Endodermal cell (in vitro differentiated cells): Measurements from ENCODE around the gene ZSWIM2. TPM values are rescaled to one million over a fixed set of nuclear protein-coding genes. Genes with fewer than 3 reads are reported as not detected.

ENCODE experiments used
- DNase-seq: peaks from one replicate; pipeline ENCODE4 v3.0.0-alpha.2; 2017
- H3K27ac ChIP-seq: 2 replicates; pipeline ENCODE4 v1.5.1; 2013; ENCODE audit warnings: mild to moderate bottlenecking, low read depth, low read length, moderate library complexity
- H3K27me3 ChIP-seq: 2 replicates; pipeline ENCODE4 v1.6.1; 2013; ENCODE audit warnings: mild to moderate bottlenecking, low read length, moderate library complexity; ENCODE audit not compliant: insufficient read depth, control insufficient read depth, poor library complexity, severe bottlenecking
- H3K36me3 ChIP-seq: 2 replicates; pipeline ENCODE4 v1.7.0; 2013; ENCODE audit warnings: mild to moderate bottlenecking, low read length, moderate library complexity; ENCODE audit not compliant: control insufficient read depth, insufficient read depth
- H3K4me1 ChIP-seq: one replicate; pipeline ENCODE4 v1.7.0; 2013; ENCODE audit warnings: low read length; ENCODE audit not compliant: control insufficient read depth, insufficient read depth
- H3K4me3 ChIP-seq: 2 replicates; pipeline ENCODE4 v1.5.1; 2013; ENCODE audit warnings: mild to moderate bottlenecking, low read length, moderate library complexity
- H3K9ac ChIP-seq: 2 replicates; pipeline ENCODE4 v1.6.1; 2013; ENCODE audit warnings: mild to moderate bottlenecking, low read length, moderate library complexity; ENCODE audit not compliant: poor library complexity, severe bottlenecking; ENCODE audit errors: extremely low read depth
- H3K9me3 ChIP-seq: 2 replicates; pipeline ENCODE4 v1.6.1; 2013; ENCODE audit warnings: mild to moderate bottlenecking, low read length, moderate library complexity; ENCODE audit not compliant: control insufficient read depth
- H3K27ac Mint-ChIP-seq: 2 replicates; pipeline ENCODE4 v1.8.0; 2020; ENCODE audit warnings: mixed read lengths
- H3K27me3 Mint-ChIP-seq: 2 replicates; pipeline ENCODE4 v1.8.0; 2021; ENCODE audit warnings: mild to moderate bottlenecking, mixed read lengths; ENCODE audit not compliant: insufficient read depth
- H3K36me3 Mint-ChIP-seq: 2 replicates; pipeline ENCODE4 v1.8.0; 2020; ENCODE audit warnings: low read depth, mixed read lengths
- H3K4me1 Mint-ChIP-seq: 2 replicates; pipeline ENCODE4 v1.8.0; 2020; ENCODE audit warnings: mixed read lengths
- H3K4me3 Mint-ChIP-seq: 2 replicates; pipeline ENCODE4 v1.8.0; 2020; ENCODE audit warnings: mild to moderate bottlenecking, moderate library complexity, mixed read lengths
- H3K9me3 Mint-ChIP-seq: 2 replicates; pipeline ENCODE4 v1.8.0; 2020; ENCODE audit warnings: mild to moderate bottlenecking, mixed read lengths
- CTCF ChIP-seq: fragments of 200-600 bp; sonication (generic); conservative IDR thresholded peaks from 2 replicates; pipeline ENCODE4 v1.5.0; 2021; ENCODE audit warnings: antibody characterized with exemption, mild to moderate bottlenecking
- WGBS, 2 experiments: methylation state at CpG; one replicate each; pipeline versions ENCODE4 v1.1.5 to v1.1.7; 2013; ENCODE audit warnings: missing lambda C conversion rate in 2 of 2, mixed read lengths in 1 of 2; ENCODE audit not compliant: insufficient coverage in 1 of 2, insufficient read length in 1 of 2; 5-methylcytosine and 5-hydroxymethylcytosine counted together
- total RNA-seq, 2 donors: library from RNA; stranded (reverse); fragmentation: NEBNext Ultra II Directional in 1 of 2; extraction: Animal tissue kit (Norgen Biotek cat#: 25700) in 1 of 2; gene quantifications; 2 replicates in 1 of 2; 3 replicates in 1 of 2; pipeline ENCODE4 v1.2.1, GENCODE V29; 2021

ZSWIM2 gene
- total RNA-seq, 2 donors from 2014 or later = not detected

DNA sequence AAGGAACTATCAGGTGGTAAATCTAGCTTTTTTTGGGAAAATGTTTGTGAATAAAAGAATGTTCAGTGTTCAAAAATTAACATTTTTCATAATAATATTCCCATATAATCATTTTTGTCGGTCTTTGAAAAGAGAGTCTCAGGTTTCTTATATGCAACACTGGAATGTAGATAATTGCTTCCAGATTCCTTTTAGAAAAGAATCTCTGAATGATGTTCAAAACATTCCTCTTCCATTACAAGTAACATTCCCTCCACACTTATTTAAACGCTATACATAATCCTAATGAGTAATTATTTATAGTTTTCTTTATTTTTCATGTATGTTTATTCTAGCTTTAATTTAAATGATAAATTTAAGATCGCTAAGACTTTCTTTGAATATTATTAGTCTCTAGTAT lies 7.0 kb downstream of the ZSWIM2 start:
- H3K36me3 ChIP-seq = no peaks in the 10 kb centered on the region
- H3K4me1 ChIP-seq = no peaks in the 10 kb centered on the region
- H3K4me3 ChIP-seq = no peak overlapping the region
- WGBS, 2 experiments = 85 to 100% methylated on average over 1 of the region's 3 CpGs
- Mint-ChIP-seq H3K27me3 (no peaks in the 10 kb centered on the region), H3K27ac (no peak overlapping the region), H3K4me1 (peaks cover 5% of the 10 kb centered on the region), H3K9me3 (no peaks in the 10 kb centered on the region), H3K36me3 (no peaks in the 10 kb centered on the region), H3K4me3 (no peak overlapping the region)
- no peak overlapping the region for H3K9ac ChIP-seq
- H3K9me3 ChIP-seq = no peaks in the 10 kb centered on the region
- DNase-seq = no peak
- TF ChIP-seq CTCF = no peak
- H3K27ac ChIP-seq = no peak overlapping the region
- no peaks in the 10 kb centered on the region for H3K27me3 ChIP-seq

DNA sequence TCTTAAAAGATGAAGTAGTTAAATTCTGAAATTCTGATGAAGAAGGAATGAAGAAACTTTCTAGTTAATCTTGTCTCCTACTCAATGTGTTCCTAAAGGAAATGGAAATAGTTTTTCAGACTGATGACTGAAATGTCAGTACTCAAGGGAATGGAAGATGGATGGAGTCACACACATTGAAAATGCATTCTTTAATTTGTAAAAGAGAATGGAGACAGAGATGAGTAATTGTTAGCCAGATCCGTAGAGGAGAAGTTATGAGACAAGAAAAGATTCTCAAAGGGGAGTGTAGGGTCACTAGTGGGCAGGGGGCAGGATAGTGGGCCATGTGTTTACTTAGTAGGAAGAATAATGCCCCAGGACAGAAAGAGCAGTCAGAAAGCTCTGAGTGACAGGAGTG lies 13.3 kb downstream of the ZSWIM2 start:
- Mint-ChIP-seq H3K36me3 (no peaks in the 10 kb centered on the region), H3K9me3 (peaks cover 9% of the 10 kb centered on the region), H3K27ac (no peak overlapping the region), H3K27me3 (no peaks in the 10 kb centered on the region), H3K4me1 (no peaks in the 10 kb centered on the region), H3K4me3 (no peak overlapping the region)
- no peaks in the 10 kb centered on the region for H3K36me3 ChIP-seq
- H3K9ac ChIP-seq = no peak overlapping the region
- DNase-seq = no peak
- no peaks in the 10 kb centered on the region for H3K27me3 ChIP-seq
- no peak for TF ChIP-seq CTCF
- H3K4me3 ChIP-seq = no peak overlapping the region
- H3K9me3 ChIP-seq = no peaks in the 10 kb centered on the region
- 67 to 83% methylated on average over 1 of the region's 1 CpG for WGBS, 2 experiments
- H3K4me1 ChIP-seq = no peaks in the 10 kb centered on the region
- no peak overlapping the region for H3K27ac ChIP-seq

- H3K36me3 Mint-ChIP-seq = no peaks in the 10 kb centered on the region
- no peak overlapping the region for H3K27ac Mint-ChIP-seq
- H3K4me1 ChIP-seq = no peaks in the 10 kb centered on the region
- no peak overlapping the region for H3K27ac ChIP-seq
- no peaks in the 10 kb centered on the region for H3K27me3 ChIP-seq
- no peak overlapping the region for H3K9ac ChIP-seq
- H3K9me3 Mint-ChIP-seq = no peaks in the 10 kb centered on the region
- DNase-seq = no peak
- no peaks in the 10 kb centered on the region for H3K36me3 ChIP-seq
- H3K4me3 ChIP-seq = no peak overlapping the region
- H3K27me3 Mint-ChIP-seq = no peaks in the 10 kb centered on the region
- H3K4me1 Mint-ChIP-seq = no peaks in the 10 kb centered on the region
- no peaks in the 10 kb centered on the region for H3K9me3 ChIP-seq
- WGBS, 2 experiments = 82 to 100% methylated on average over 1 to 2 of the region's 2 CpGs
- H3K4me3 Mint-ChIP-seq = no peak overlapping the region
- TF ChIP-seq CTCF = no peak
Observed at GRCh38 chr2:186827862-186828492, 21.0 kb downstream of the ZSWIM2 start.
